Measurements from ENCODE around the gene FOLR2.

FOLR2 gene

DNA sequence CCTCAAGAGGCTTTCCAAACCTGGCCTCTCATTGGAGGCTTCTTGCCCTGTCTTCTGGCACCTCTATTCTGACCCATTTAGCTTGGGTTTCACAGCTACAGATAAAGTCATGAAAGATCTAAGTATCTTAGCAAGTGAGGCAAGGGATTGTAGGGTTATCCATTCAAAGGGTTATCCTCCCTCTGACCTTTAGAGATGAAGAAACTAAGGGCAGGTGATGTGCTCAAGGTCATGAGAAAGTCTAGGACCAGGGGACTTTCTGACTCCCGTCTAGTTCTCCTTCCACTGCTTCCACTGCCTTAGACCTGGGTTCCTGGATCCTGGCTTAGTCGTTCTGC lies 20.1 kb downstream of the FOLR2 start:
- H3K4me2 ChIP-seq (ENCODE audit: low read length) = no peak overlapping the region
- no peaks in the 10 kb centered on the region for H3F3A ChIP-seq (ENCODE audit: insufficient read depth, low read length)
- no peak overlapping the region for H3K9ac ChIP-seq (ENCODE audit: low read length)

DNA sequence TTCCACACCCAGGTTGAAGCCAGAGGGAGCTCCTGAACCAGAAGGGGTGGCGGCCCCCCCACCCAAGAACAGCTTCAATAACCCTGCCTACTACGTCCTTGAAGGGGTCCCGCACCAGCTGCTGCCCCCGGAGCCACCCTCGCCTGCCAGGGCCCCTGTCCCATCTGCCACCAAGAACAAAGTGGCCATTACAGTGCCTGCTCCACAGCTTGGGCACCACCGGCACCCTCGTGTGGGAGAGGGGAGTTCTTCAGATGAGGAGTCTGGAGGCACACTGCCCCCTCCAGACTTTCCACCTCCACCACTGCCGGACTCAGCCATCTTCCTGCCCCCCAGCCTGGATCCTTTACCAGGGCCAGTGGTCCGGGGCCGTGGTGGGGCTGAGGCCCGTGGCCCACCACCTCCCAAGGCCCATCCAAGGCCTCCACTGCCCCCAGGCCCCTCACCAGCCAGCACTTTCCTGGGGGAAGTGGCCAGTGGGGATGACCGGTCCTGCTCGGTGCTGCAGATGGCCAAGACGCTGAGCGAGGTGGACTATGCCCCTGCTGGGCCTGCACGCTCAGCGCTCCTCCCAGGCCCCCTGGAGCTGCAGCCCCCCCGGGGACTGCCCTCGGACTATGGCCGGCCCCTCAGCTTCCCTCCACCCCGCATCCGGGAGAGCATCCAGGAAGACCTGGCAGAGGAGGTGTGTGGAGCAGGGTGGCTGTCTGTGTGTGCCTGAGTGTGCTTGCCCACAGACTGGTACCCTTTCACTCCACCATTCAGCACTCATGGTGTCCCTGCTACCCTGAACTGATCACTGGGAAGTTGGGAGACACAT lies 20.7 kb downstream of the FOLR2 start:
- H3K4me2 ChIP-seq (ENCODE audit: low read length) = no peak overlapping the region
- H3K27ac ChIP-seq (ENCODE audit: low read depth, low read length, poor library complexity, severe bottlenecking) = no peak overlapping the region
- H3K27me3 ChIP-seq (ENCODE audit: insufficient read depth, low read length) = no peaks in the 10 kb centered on the region
- no peaks in the 10 kb centered on the region for H3K9me2 ChIP-seq (ENCODE audit: low read depth, low read length)
- H3K79me2 ChIP-seq (ENCODE audit: insufficient read depth, low read length) = no peaks in the 10 kb centered on the region
- H2AFZ ChIP-seq (ENCODE audit: low read length) = no peak overlapping the region
- TF ChIP-seq CTCF (IDR thresholded peaks at IDR 0.05; ENCODE audit: low read length) = no peak
- H3K36me3 ChIP-seq (ENCODE audit: insufficient read depth, low read length) = peaks cover 63% of the 10 kb centered on the region
- no peaks in the 10 kb centered on the region for H3F3A ChIP-seq (ENCODE audit: insufficient read depth, low read length)
- H3K4me3 ChIP-seq (ENCODE audit: low read depth, low read length, poor library complexity, severe bottlenecking) = no peak overlapping the region
- H4K20me1 ChIP-seq (ENCODE audit: insufficient read depth, low read length) = no peaks in the 10 kb centered on the region
- no peak overlapping the region for H3K9ac ChIP-seq (ENCODE audit: low read length)
- no peaks in the 10 kb centered on the region for H3K4me1 ChIP-seq (ENCODE audit: insufficient read depth, low read length, severe bottlenecking)
- no peaks in the 10 kb centered on the region for H3K9me3 ChIP-seq (ENCODE audit: low read length)

More for the DNA sequence above, 20.1 kb downstream of the FOLR2 start:
- H2AFZ ChIP-seq (ENCODE audit: low read length) = no peak overlapping the region
- no peaks in the 10 kb centered on the region for H3K27me3 ChIP-seq (ENCODE audit: insufficient read depth, low read length)
- no peaks in the 10 kb centered on the region for H3K79me2 ChIP-seq (ENCODE audit: insufficient read depth, low read length)
- H3K9me2 ChIP-seq (ENCODE audit: low read depth, low read length) = no peaks in the 10 kb centered on the region
- no peak for TF ChIP-seq EZH2 (IDR thresholded peaks at IDR 0.05; ENCODE audit: borderline replicate concordance, low read length)
- TF ChIP-seq CTCF (IDR thresholded peaks at IDR 0.05; ENCODE audit: low read length) = no peak
- no peak overlapping the region for H3K27ac ChIP-seq (ENCODE audit: low read depth, low read length, poor library complexity, severe bottlenecking)
- no peak overlapping the region for H3K4me3 ChIP-seq (ENCODE audit: low read depth, low read length, poor library complexity, severe bottlenecking)
- H3K36me3 ChIP-seq (ENCODE audit: insufficient read depth, low read length) = peaks cover 67% of the 10 kb centered on the region
- no peaks in the 10 kb centered on the region for H3K9me3 ChIP-seq (ENCODE audit: low read length)
- no peaks in the 10 kb centered on the region for H3K4me1 ChIP-seq (ENCODE audit: insufficient read depth, low read length, severe bottlenecking)
- no peaks in the 10 kb centered on the region for H4K20me1 ChIP-seq (ENCODE audit: insufficient read depth, low read length)

GRCh38 chr11:72238040-72238450 lies 21.5 kb downstream of the FOLR2 start:
- peaks cover 57% of the 10 kb centered on the region for H3K36me3 ChIP-seq (ENCODE audit: insufficient read depth, low read length)
- H3K79me2 ChIP-seq (ENCODE audit: insufficient read depth, low read length) = no peaks in the 10 kb centered on the region
- no peaks in the 10 kb centered on the region for H4K20me1 ChIP-seq (ENCODE audit: insufficient read depth, low read length)
- H3K9me3 ChIP-seq (ENCODE audit: low read length) = no peaks in the 10 kb centered on the region
- TF ChIP-seq EZH2 (IDR thresholded peaks at IDR 0.05; ENCODE audit: borderline replicate concordance, low read length) (no peak), CTCF (IDR thresholded peaks at IDR 0.05; ENCODE audit: low read length) (peak; percentile 85)
- H3F3A ChIP-seq (ENCODE audit: insufficient read depth, low read length) = no peaks in the 10 kb centered on the region
- H3K4me1 ChIP-seq (ENCODE audit: insufficient read depth, low read length, severe bottlenecking) = no peaks in the 10 kb centered on the region
- H3K9ac ChIP-seq (ENCODE audit: low read length) = no peak overlapping the region
- no peak overlapping the region for H3K4me2 ChIP-seq (ENCODE audit: low read length)
- no peak overlapping the region for H2AFZ ChIP-seq (ENCODE audit: low read length)
- H3K9me2 ChIP-seq (ENCODE audit: low read depth, low read length) = no peaks in the 10 kb centered on the region
- H3K27ac ChIP-seq (ENCODE audit: low read depth, low read length, poor library complexity, severe bottlenecking) = no peak overlapping the region
- no peak overlapping the region for H3K4me3 ChIP-seq (ENCODE audit: low read depth, low read length, poor library complexity, severe bottlenecking)
- H3K27me3 ChIP-seq (ENCODE audit: insufficient read depth, low read length) = no peaks in the 10 kb centered on the region

All from OCI-LY1 (cell line).